Activated T-helper 9 cell treated with anti-CD3 and anti-CD28 coated beads, Interleukin-2, amount 50 U/mL, for 16 hours (primary cell): ENCODE data around the gene MILR1.
"Not testable (repeated sequence)": the region's sequence is repeated elsewhere in the genome, so short reads cannot be mapped to it uniquely, and the experiment has no call there.

Experiments
- DNase-seq: peaks from one replicate; pipeline ENCODE4 v3.0.0-alpha.2; 2020; ENCODE audit warnings: low read depth

The MILR1 gene

DNA sequence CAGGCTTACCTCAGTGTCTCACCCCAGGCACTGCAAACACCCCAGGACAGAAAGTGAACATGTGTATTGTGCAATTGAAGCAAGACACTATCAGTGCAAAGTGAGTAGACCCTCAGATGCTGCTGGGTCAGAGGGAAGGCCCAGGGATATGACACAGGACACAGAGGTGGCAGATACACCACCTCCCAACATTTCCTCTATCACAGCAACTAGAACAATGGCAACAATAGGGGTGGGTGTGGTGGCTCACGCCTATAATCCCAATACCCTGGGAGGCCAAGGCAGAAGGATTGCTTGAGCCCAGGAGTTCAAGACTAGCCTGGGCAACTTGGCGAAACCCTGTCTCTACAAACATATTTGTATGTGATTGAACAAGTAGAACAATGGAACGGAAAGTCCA is 22.5 kb downstream of the MILR1 start:
- no peak for DNase-seq

DNA sequence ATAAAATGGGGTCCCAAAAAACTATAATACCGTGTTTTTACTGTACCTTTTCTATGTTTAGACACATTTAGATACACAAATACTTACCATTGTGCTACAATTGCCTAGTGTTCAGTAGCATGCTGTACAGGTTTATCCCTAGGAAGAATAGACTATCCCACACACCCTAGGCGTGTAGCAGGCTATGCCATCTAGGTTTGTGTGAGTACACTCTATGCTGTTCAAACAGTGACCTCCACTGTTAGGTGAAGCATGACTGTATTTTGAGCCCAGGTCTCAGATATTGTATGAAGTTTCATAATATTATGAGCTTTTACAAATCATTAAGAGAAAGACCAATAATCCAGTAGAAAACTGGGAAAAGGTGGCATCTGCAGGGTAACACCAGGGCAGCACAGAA is 23.6 kb downstream of the MILR1 start:
- no peak for DNase-seq

DNA sequence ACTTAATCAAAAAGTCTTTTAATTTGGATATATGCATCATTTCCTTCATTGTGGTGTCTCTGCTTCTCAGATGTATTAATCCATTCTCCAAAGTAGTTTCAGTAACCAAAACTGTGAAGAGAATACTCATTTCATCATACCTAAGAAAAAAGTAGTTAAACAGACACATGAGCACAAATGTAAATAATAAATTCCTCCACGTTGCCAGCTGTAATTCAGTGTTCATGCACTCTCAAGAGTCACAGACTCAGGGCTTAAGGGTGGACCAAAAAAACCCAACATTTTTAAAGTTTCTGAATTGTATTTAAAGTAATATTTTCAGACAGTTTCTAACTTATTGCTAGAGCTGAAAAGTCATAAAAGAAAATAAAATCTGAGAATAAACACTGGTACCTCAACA is 28.9 kb downstream of the MILR1 start:
- no peak for DNase-seq

DNA sequence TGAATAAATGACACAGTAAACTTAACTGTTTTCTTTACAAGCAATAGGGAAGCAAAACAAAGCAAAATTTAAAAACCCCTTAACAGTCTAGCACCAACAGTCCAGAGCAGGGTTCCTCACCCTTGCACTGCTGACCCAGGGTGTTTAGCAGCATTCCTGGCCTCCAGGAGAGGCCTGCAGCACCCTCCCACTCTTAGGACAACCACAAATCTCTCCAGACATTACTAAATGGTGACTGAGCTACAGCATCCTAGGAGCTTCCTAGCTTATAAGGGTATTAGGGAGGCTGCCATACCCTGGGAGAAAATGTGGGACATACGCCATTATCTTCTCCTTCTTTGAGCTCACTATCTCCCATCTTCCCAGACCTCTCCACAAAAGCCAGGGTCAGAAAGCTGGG is 32.0 kb downstream of the MILR1 start:
- no peak for DNase-seq

DNA sequence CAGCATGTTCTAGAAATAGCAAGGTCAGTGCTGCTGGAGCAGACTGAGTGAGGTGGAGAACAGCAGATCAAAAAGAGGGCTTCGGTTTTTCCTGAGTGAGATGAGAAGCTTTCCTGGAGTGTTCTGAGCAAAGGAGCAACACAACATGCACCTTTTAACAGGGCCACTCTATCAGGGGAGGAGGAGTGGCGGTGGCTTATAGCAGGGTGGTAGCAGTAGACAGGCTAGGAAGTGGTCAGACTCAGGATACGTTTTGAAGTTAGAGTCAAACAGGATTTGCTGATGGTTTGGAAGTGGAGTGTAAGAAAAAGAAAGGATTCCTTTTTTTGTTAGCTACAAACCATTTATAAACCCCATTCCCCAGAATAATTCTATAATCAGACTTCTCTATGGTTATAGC is 35.5 kb downstream of the MILR1 start:
- no peak for DNase-seq

DNA sequence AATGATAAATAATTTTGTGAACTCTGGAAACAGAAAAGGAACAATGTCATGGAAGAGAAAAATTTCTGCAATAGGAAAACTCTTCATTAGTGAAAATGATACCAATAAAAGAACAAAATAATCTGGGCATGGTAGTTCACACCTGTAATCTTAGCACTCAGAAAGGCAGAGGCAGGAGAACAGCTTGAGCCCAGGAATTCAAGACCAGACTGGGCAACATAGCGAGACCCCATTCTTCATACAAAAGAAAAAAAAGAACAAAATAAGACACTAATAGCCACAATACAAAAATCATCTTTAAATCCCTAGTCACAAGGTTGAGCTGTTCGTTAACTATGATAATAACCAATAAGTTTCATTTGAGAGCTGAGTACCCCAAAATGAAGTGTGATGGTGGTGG is 39.4 kb downstream of the MILR1 start:
- DNase-seq, result no peak

DNA sequence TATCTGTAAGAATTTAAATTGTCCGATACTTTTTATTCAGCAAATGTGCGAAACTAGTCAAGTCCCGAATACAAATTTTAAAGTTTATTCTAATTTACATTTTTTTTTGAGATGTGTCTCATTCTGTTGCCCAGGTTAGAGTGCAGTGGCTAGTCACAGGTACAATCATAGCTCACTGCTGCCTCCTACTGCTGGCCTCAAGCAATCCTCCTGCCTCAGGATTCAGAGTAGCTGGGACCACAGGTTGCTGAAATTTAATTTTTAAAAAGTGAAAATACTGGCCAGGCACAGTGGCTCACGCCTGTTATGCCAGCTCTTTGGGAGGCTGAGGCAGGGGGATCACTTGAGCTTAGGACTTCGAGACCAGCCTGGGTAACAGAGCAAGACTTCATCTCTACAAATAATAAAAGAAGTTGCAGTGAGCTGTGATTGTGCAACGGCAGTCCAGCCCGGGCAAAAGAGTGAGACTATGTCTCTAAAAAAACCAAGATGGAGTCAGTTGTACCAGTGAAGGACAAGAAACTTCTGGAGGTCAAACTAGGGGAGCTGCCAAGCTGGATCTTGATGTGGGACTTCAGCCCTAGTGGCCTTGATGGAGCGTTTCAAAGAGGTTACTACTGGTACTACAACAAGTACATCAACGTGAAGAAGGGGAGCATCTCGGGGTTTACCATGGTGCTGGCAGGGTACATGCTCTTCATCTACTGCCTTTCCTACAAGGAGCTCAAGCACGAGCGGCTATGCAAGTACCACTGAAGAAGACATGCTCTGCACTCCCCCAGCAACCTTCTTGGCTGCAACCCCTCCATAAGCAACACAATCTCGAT is 42.3 kb downstream of the MILR1 start:
- no peak for DNase-seq

DNA sequence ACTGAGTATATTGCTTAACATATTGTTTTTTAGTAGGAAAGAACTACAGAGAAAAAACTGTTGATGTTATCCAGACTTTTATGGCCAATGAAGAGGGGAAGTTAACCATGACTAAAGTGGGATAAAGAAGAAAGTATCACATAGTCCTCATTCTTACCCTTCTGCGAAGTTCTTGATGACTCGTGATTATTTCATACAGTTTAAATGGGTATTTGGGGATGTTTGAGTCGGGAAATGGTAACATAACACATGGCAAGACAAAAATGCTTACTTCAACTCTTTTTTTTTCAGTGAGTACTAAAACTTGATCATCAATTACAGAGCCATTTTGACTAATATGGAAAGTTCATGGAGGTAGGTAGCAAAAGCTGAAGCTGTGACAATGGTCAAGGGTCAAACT is 43.1 kb downstream of the MILR1 start:
- DNase-seq, result no peak

DNA sequence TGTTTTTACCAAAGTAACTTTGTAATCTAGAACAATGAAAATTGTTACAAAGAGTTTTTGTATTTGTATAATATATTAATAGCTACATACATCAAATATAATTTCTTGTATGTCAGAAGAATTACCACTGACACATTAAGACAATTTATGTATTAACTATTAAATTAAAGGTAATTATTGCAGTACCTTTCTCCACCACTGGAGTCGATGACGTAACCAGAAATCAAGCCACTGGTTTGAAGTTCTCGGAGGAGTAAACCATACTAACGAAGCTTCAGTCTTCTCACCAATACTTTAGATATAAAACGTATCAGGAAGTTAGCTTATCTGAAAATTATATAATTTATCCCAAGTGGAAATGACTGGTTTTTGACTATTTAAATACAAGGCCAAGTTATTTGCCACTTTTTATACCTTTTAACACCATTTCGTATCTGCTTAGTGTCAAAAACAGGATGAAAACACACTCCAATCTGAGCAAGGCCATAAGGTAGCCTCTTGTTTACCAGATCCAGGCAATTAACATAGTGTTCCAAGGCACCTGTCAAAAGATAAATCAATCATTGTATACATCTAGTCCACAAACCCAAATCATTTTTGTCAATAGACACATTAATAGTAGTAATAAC is 43.7 kb downstream of the MILR1 start:
- DNase-seq, result no peak

DNA sequence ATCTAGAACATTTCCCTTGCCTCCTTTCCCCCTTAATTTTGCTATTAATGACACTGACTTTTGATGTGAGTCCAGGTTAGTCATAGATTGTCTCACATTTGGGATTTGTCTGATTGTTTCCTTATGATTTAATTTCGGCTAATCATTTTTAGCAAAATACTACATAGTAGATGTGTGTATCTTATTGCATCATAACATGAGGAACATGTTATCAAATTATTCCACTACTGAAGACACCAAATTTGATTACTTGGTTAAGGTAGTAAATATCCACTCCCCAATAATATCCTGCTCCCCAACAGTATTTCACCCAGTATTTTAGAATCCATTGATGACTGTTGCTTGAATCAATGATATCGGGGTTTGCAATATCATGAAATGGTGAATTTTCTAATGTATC is 45.2 kb downstream of the MILR1 start:
- DNase-seq, result no peak

DNA sequence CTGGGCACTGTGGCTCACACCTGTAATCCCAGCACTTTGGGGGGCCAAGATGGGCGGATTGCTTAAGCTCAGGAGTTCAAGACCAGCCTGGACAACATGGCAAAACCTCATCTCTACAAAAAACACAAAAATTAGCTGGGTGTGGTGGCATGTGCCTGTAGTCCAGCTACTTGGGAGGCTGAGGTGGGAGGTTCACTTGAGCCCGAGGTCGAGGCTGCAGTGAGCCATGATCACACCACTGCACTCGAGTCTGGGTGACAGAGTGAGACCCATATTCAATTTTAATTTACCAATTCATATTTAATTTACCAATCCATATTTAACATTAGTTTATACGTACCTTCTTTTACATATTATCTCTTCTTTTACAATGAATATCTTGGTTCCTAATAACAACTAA is 46.4 kb downstream of the MILR1 start:
- not testable (repeated sequence) for DNase-seq

DNA sequence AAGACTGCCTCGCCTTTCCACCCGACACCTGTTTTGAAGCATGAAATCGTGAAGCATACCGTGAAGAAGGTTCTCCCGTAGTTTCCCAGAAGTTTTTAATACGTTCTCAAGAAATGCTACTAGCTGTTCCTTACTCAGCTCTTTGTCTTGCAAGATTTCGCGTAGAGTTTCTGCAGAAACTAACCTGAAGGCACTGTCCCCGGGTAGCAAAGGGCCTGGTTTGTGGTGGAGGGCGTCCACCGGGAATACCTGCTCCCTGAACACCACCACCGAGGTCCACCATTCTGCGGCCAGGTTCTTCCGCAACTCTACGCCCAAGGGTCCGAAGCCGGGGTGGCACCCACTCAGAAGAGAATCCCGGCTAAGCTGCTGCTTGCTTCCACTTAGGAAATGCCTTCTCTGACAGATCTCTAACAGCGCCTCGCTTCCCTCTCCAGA is 47.5 kb downstream of the MILR1 start:
- no peak for DNase-seq

DNA sequence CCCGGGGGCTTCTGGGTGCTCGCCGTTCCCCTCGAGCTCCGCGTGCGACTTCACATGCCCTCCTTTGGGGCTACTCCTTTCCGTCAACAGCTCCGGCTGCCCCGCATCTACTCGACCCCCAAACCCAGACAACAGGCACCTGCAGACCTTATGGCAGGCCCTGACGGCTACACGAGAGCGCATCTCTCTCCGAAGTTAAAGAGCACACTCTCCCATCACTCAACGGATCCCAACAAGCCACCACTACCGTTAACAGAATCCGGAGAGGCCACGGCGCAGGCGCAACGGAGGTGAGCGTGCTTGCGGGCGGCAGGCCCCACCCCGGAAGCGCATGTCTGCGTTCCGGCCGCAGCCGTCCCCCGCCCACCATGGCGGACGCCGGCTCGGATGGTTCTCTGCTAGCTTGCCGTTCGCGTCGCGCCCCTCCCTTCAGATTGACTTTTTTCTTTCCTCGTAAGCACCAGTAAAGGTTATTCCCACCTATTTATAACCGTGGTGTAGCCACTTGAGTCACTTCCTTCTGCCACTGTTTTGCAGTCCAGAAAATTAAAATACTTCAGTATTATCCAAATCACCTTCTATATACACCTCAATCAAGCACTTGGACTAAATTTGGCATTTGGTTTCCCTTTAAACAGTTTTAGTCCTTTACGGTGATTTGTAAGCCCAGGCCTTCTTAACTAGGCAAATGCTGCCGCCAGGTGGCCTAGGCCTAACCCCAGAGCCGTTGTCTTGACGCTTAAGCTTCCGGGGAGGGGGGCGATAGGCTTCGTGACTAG is 48.1 kb downstream of the MILR1 start, which contains the start of gene POLG2:
Gene POLG2 (minus strand): TSS at position 269 of the 779 bp plus-strand sequence. CDS start 86 bp downstream, at position 183.
- peak; percentile 93 for DNase-seq

DNA sequence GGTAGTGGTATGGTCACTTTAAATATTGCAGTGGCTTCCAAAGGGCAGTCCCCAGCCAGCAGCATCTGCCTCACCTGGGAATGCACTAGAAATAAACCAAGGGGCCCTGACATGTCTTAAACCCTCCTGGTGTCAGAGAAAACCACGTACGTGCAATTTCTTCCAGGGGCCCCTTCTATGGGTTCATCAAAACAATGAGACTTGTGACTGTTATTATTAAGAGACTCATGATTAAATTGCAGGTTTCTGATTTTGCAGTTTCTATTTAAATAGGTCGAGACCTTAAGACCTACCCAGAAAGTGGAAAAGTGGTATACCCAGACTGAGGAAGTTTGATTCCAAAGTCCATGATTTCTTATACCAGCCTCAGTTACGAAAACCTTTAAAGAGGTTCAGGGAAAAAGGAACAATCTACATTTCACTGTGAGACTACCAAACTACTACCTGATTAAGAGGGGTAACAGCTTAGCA is 48.7 kb downstream of the MILR1 start:
- no peak for DNase-seq

DNA sequence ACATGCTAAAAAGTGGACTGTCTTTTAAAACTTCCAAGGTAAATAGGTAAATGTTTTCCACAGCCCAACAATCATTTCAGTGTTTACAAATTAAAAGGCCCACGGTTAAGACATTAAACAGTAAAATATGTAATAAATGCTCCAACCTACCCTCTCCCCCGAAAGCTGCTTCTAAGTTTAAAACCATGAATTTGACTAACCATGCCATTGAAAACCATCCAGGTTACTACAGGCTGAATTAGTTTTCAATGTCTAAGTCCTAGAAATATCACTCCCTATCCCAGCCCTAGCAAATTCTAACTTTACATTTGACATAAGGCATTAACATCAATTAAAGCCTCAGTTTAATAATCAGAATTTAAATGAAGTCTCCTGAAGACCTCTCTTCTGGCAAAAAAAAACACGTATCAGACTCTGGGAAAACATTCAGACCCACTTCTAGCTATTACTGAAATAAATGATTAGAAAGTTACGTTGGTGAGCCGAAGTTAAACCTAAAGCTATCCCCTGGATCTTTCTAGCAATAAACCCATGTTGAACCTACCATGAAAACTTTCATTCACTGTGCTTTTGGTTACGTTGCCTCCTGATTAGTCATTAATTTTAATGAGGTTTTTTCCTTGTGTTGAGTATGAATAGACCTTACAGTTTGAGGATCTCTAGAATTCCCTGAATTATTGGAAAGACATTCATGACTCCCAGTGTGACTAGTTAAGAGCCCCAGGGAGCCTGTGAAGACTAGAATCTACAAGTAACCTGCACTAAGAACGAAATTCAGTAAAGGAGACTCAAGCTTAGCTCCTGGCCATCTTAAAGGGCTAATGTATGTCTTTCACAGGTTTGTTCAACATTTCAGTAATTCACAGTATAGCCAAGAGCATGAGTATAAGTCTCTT is 49.6 kb downstream of the MILR1 start:
- no peak for DNase-seq

DNA sequence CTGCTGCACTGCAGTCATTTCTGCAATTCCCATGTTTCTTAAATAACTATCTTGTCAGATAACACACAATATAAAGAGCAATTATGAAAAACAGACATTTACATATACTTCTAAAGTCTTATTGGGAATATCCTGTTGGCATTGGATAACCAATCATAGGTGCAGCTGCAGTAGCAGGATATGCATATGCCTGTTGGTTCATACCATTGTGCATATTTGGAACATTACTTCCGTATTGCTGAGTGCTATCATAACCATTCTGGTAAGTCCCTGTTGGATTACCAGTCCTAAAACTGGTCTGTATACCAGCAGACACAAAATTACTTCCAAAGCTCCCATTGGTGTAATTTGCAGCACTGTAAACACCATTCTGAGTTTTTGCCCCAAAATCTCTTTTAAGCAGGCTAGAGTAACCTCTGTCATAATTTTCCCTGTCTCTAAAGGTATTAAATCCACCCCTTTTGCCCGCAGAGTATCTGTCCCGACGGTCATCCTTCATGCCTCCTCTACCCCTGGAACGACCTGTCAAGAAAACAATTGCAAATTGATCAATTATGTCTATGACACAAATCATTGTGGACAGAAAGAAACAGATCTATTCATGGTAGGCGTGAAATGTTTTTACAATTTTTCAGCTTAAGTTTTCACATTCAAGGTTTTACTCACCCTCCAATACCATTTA is 51.0 kb downstream of the MILR1 start:
- no peak for DNase-seq

DNA sequence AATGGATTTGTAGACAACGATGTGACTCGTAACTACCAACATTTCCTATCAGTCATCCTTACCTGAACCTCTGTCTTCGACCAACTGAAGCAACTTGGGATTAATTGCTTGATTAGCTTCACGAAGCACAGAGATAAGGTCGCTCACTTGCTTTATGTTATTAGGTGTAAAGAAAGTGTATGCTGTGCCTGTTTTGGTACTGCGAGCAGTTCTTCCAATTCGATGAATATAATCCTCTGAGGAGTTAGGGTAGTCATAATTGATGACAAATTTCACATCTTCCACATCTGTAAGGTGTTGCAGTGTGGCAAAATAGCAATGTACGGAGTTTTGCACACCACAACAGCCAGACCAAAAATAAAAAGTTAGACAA is 51.6 kb downstream of the MILR1 start:
- DNase-seq, result no peak

DNA sequence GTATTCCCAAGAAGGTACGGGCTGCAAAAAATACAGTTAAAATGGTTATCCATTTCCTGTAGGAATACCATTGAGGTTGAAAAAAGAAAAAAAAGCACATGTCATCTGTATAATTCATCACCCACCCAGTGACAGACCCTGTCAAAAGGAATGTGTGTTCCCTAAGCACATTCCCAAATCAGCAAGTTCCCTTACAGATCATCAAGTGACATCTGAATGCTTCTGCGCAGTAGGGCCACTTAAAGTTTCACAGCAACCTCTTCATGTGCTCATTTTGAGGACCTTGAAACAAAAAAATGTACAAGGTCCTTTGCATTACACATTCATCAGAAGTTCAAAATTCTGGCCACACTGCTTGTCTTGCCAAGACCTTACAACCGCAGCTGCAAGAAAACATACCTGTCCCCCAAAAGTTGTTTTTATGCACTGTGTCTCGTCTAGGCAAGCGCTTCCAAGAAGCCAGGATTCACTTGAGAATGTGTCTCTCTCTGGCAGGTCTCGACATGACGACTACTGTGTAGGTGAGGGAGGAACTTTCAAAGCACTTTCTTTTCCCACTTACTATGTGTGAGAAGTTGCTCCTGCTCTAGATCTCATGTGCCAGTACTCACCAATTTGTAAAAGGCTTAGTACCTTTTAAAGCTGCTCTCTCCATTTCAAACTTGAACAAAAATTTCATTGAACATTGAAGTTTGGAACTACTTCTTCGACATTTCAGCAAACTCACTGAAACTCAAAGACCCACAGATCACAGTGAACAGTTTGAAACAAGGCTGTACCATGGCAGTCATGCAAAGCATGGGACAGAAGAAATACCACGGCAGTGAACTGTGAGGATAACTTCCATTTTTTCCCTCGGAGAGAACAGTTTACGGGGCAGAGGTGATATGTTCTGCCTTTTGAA is 52.2 kb downstream of the MILR1 start:
- DNase-seq, result no peak

DNA sequence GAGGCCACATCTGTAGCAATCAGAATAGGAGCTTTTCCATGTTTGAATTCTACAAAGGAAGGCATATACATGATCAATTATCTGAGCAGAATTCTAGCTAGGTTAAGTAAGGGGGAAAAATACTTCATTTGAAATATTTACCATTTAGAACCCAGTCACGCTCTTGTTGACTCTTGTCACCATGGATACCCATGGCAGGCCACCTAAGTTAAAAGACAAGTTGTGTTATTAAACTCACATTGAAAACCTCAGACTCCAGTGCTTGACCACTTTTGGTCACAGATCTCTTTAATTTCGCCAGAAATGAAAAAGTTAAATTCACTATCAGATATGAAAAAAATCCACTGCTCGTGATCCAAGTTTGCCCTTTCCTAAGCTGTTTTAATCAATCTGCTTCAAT is 53.1 kb downstream of the MILR1 start:
- DNase-seq, result no peak

DNA sequence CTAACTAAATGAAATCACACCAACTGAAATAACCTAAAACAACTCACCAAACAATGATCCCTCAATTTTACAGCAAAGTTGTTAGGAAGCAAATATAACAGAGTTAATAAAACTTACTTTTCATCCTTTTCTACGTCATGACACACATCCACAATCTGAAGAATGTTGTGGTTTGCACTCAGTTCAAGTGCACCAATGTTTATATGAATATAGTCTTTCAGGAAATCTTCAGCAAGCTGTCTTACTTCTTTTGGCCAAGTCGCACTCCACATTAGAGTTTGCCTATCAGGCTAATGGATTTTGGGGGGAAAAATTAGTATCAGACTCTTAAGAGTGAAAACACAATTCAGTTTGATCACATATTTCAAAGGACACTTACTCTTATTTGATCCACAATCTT is 53.9 kb downstream of the MILR1 start:
- DNase-seq, result no peak
